Gastroesophageal sphincter (tissue), 3 donors: Measurements from ENCODE around the gene PCDH15.

ENCODE experiments used
- POLR2A ChIP-seq, 2 donors: fragments of 450-650 bp; IDR thresholded peaks; one replicate each; pipeline ENCODE4 v1.6.1; 2017; ENCODE audit warnings: antibody characterized with exemption in 2 of 2, mild to moderate bottlenecking in 2 of 2, moderate library complexity in 1 of 2
- POLR2AphosphoS5 ChIP-seq: sonication (generic); formaldehyde crosslinking; IDR thresholded peaks from one replicate; pipeline ENCODE4 v1.6.1; 2017; ENCODE audit warnings: antibody characterized with exemption
- TF ChIP-seq, protein P1 (sequence below), 4 experiments: fragments of 200-600 bp in 2 of 4; fragments of 450-650 bp in 2 of 4; sonication (generic) in 1 of 4; IDR thresholded peaks; one replicate each; pipeline ENCODE4 v1.5.1; 2017 to 2019; ENCODE audit warnings: antibody characterized with exemption in 4 of 4, mild to moderate bottlenecking in 2 of 4, moderate library complexity in 2 of 4

DNA sequence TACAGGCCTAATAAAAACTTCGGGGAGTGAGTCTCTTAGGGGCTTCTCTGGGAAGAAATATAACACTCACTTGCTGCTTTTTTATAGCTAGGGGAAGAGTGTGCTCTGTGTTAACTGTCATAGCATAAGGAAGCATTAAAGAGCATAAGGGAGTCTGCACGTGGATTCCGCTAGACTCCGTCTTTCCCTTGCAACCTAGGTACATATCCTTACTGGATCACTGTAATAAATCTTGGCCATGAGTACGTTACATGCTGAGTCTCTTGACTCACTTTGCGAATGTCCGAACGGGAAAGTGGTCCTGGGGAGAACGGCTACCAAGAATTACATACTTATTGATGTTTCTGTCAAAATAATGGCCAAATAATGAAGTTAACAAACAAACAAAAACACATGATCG, 1029.3 kb downstream of the PCDH15 start:
- TF ChIP-seq POLR2A (IDR thresholded peaks at IDR 0.05), result no peak
- TF ChIP-seq, protein P1, sequence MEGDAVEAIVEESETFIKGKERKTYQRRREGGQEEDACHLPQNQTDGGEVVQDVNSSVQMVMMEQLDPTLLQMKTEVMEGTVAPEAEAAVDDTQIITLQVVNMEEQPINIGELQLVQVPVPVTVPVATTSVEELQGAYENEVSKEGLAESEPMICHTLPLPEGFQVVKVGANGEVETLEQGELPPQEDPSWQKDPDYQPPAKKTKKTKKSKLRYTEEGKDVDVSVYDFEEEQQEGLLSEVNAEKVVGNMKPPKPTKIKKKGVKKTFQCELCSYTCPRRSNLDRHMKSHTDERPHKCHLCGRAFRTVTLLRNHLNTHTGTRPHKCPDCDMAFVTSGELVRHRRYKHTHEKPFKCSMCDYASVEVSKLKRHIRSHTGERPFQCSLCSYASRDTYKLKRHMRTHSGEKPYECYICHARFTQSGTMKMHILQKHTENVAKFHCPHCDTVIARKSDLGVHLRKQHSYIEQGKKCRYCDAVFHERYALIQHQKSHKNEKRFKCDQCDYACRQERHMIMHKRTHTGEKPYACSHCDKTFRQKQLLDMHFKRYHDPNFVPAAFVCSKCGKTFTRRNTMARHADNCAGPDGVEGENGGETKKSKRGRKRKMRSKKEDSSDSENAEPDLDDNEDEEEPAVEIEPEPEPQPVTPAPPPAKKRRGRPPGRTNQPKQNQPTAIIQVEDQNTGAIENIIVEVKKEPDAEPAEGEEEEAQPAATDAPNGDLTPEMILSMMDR (IDR thresholded peaks at IDR 0.05), result no peak
- no peak for TF ChIP-seq POLR2AphosphoS5
